Calu3 (cell line): ENCODE results near the gene ZFPM1. TPM values are rescaled to one million over a fixed set of nuclear protein-coding genes. Genes with fewer than 3 reads are reported as not detected.

ENCODE experiments used
- BruUV-seq: library from RNA; stranded (reverse); fragments of 400-500 nt; replicated peaks from 2 replicates; lab custom pipeline; 2021; lab: Mats Ljungman, UMichigan
- CTCF ChIA-PET: fragments of 300-600 bp; sonication (Branson Sonifier 250); formaldehyde crosslinking; loops from one replicate; lab custom pipeline; 2022; ENCODE audit warnings: antibody characterized with exemption; lab: Charles Lee
- DNase-seq: peaks from one replicate; pipeline ENCODE4 v3.0.0; 2022
- H3K27ac Mint-ChIP-seq: one replicate; pipeline ENCODE4 v1.8.0; 2022; ENCODE audit warnings: mixed read lengths; ENCODE audit not compliant: unreplicated experiment
- H3K27me3 Mint-ChIP-seq: one replicate; pipeline ENCODE4 v1.8.0; 2022; ENCODE audit warnings: mixed read lengths; ENCODE audit not compliant: unreplicated experiment
- H3K36me3 Mint-ChIP-seq: one replicate; pipeline ENCODE4 v1.8.0; 2022; ENCODE audit warnings: mild to moderate bottlenecking, moderate library complexity, mixed read lengths; ENCODE audit not compliant: insufficient read depth, unreplicated experiment
- H3K4me1 Mint-ChIP-seq: one replicate; pipeline ENCODE4 v1.8.0; 2022; ENCODE audit warnings: mild to moderate bottlenecking, low read depth, mixed read lengths; ENCODE audit not compliant: unreplicated experiment
- H3K4me3 Mint-ChIP-seq: one replicate; pipeline ENCODE4 v1.8.0; 2022; ENCODE audit warnings: mild to moderate bottlenecking, low read depth, moderate library complexity, mixed read lengths; ENCODE audit not compliant: unreplicated experiment
- H3K9me3 Mint-ChIP-seq: one replicate; pipeline ENCODE4 v1.8.0; 2022; ENCODE audit warnings: low read depth, mixed read lengths; ENCODE audit not compliant: unreplicated experiment
- CTCF ChIP-seq: fragments of 200-600 bp; IDR thresholded peaks from one replicate; pipeline ENCODE4 v1.8.0; 2022; ENCODE audit warnings: antibody characterized with exemption; ENCODE audit not compliant: unreplicated experiment
- intact Hi-C: fragments of 100-400 bp; cut with micrococcal nuclease; formaldehyde crosslinking; loops from one replicate; pipeline ENCODE4 v1.10.0; 2022; ENCODE audit not compliant: unreplicated experiment
- total RNA-seq: library from RNA; stranded (reverse); gene quantifications from 2 replicates; pipeline ENCODE4 v1.2.3, GENCODE V29; 2022

ZFPM1 gene
- total RNA-seq, 1 experiment from 2014 or later = 3.1 TPM

GRCh38 chr16:88418869-88419268 lies 34.2 kb upstream of the ZFPM1 start:
- CTCF ChIA-PET = interaction anchor here (0.8 kb wide), 1 partner anchor 30 kb away, joined by 3 read pairs; no protein-coding TSS in a partner anchor
- intact Hi-C loops = no loop called here
- BruUV-seq = no TSS peak
- no peaks in the 10 kb centered on the region for H3K36me3 Mint-ChIP-seq
- H3K9me3 Mint-ChIP-seq = no peaks in the 10 kb centered on the region
- no peak for TF ChIP-seq CTCF
- no peaks in the 10 kb centered on the region for H3K4me1 Mint-ChIP-seq
- H3K27me3 Mint-ChIP-seq = peaks cover 65% of the 10 kb centered on the region
- DNase-seq = no peak
- H3K4me3 Mint-ChIP-seq = no peak overlapping the region
- no peak overlapping the region for H3K27ac Mint-ChIP-seq

- CTCF ChIA-PET = interaction anchor here (0.8 kb wide), 1 partner anchor 31 kb away, joined by 3 read pairs; no protein-coding TSS in a partner anchor
- no peaks in the 10 kb centered on the region for H3K9me3 Mint-ChIP-seq
- H3K4me1 Mint-ChIP-seq = no peaks in the 10 kb centered on the region
- no peak overlapping the region for H3K4me3 Mint-ChIP-seq
- no peak for DNase-seq
- no peak for TF ChIP-seq CTCF
- intact Hi-C loops = no loop called here
- no peak overlapping the region for H3K27ac Mint-ChIP-seq
- BruUV-seq = no TSS peak
- H3K27me3 Mint-ChIP-seq = peaks cover 74% of the 10 kb centered on the region
- no peaks in the 10 kb centered on the region for H3K36me3 Mint-ChIP-seq
Observed at GRCh38 chr16:88419790-88420189, 33.3 kb upstream of the ZFPM1 start.

GRCh38 chr16:88420496-88420895 lies 32.6 kb upstream of the ZFPM1 start:
- TF ChIP-seq CTCF = no peak
- H3K4me1 Mint-ChIP-seq = no peaks in the 10 kb centered on the region
- intact Hi-C loops = no loop called here
- BruUV-seq = no TSS peak
- no peaks in the 10 kb centered on the region for H3K9me3 Mint-ChIP-seq
- no peak overlapping the region for H3K4me3 Mint-ChIP-seq
- H3K36me3 Mint-ChIP-seq = no peaks in the 10 kb centered on the region
- no peak overlapping the region for H3K27ac Mint-ChIP-seq
- CTCF ChIA-PET = no interaction called here
- no peak for DNase-seq
- peaks cover 81% of the 10 kb centered on the region for H3K27me3 Mint-ChIP-seq

- H3K4me3 Mint-ChIP-seq = no peak overlapping the region
- no peak for DNase-seq
- peaks cover 86% of the 10 kb centered on the region for H3K27me3 Mint-ChIP-seq
- no peaks in the 10 kb centered on the region for H3K36me3 Mint-ChIP-seq
- intact Hi-C loops = no loop called here
- no peak overlapping the region for H3K27ac Mint-ChIP-seq
- no peaks in the 10 kb centered on the region for H3K4me1 Mint-ChIP-seq
- no TSS peak for BruUV-seq
- no peaks in the 10 kb centered on the region for H3K9me3 Mint-ChIP-seq
- no peak for TF ChIP-seq CTCF
- CTCF ChIA-PET = no interaction called here
Observed at GRCh38 chr16:88421301-88421700, 31.8 kb upstream of the ZFPM1 start.
